GM18502 (cell line): ENCODE results near the gene RMDN3.

ENCODE experiments used
- ATAC-seq: cut with Tn5 transposase; IDR thresholded peaks from one replicate; pipeline ENCODE4 v1.9.1; 2021; ENCODE audit warnings: mild to moderate bottlenecking; ENCODE audit not compliant: unreplicated experiment, poor library complexity

The RMDN3 gene, protein sequence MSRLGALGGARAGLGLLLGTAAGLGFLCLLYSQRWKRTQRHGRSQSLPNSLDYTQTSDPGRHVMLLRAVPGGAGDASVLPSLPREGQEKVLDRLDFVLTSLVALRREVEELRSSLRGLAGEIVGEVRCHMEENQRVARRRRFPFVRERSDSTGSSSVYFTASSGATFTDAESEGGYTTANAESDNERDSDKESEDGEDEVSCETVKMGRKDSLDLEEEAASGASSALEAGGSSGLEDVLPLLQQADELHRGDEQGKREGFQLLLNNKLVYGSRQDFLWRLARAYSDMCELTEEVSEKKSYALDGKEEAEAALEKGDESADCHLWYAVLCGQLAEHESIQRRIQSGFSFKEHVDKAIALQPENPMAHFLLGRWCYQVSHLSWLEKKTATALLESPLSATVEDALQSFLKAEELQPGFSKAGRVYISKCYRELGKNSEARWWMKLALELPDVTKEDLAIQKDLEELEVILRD

DNA sequence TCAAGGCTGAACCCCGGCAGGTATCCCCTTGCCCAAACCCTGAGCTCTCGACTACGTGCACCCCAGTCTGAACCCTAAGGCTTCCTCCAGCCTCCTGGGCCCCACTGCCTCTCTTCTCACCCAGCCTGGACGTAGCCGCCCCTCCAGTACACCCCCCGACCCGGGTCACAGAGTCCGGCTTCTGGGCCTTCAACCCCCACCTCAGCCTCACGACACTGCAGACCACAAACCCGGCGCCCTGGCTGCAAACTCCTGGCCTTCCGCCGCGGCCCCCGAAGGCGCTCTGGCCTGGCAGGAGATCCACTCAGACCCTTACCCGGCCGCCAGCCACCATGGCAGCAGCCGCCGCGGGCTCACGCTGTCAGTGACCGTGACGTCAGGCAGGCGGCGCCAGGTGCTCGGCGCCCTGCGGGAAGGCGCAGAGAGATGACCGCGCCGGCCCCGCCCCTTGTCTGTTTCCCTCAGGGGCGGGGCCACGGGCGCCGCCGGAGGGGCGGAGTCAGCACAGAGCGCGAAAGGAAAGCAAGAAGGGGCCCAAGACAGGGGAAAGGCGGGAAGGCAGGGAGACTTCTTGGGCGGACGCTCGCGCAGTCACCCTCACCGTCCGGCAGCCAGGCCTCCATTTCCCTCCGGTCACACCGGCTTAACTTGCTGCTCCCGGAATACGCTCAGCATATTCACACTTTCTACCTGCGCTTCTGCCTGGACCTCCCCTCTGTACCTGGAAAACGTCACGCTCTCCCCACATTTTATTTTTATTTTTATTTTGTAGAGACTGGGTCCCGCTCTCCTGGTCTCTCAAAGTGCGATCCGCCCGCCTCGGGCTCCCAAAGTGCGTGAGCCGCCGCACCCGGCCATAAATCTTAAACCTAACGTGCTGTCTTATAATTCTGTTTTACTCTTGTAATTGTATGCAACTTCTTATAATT lies at the start of gene RMDN3:
RMDN3 (minus strand) TSS at position 372 of the 929 bp plus-strand sequence. CDS start 471 bp downstream, outside the sequence.
- peak; percentile 86 for ATAC-seq

DNA sequence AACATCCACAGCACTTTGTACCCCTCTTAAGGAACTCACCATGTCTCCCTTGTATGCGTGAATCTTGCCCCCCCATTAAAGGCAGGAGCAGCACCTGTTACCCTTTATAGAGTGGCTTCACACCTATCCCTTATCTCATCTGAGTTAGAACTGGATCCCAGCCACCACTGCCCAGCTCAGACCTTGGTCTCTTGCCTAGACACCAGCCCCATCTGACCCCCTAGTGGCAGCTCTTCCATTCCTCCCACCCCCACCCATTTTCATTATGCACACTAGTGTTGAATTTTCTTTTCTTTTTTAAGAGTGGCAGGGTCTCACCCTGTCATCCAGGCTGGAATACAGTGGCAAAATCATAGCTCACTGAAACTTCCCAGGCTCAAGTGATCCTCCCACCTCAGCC lies 48.6 kb upstream of the RMDN3 start:
- ATAC-seq: no peak

DNA sequence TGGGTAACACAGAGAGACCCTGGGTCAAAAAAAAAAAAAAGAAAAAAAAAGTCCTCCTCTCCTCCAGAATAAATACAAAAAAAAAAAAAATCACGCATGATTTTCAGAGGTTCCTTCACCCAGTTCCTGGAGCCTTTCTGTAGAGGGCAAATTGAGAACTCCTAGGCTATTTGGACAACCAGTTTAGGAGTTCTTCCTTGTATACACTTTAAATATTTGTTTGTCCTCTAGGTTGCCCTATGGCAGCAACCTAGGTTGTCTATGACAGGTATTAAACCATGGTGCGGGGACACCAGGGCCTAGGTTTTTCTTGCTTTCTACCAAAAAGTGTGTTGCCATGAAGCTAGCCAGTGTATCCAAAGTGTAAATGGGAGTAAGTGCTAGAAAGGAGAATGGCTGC lies 48.0 kb upstream of the RMDN3 start:
- ATAC-seq: no peak

DNA sequence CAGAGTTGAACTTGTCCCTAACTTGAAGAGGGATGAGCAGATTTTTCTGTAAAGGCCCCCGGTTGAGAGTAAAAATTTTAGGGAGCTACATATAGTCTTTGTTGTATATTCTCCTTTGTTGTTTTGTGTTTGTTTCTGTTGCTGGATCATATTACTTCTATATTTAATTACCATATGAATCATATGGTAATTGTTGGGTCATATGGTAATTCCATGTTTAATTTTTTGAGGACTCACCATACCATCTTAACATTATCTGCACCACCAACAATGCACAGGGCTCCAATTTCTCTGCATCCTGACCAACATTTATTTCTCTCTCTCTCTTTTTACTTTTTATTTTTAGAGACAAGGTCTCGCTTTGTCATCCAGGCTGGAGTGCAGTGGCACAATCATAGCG lies 44.5 kb upstream of the RMDN3 start:
- ATAC-seq: no peak

DNA sequence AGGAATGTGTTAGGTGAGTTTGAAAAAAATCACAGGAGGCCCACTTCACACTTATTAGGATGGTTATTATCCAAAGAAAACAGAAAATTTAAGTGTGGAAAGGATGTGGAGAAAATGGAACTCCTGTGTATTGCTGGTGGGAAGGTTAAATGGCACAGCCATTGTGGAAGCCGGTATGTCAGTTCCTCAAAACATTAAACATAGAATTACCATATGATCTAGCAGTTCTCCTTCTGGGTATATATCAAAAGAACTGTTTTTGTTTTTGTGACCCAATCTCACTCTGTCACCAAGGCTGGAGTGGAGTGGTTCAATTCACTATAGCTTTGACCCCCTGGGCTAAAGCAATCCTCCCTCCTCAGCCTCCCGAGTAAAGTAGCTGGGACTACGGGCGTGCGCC lies 41.5 kb upstream of the RMDN3 start:
- ATAC-seq: no peak

DNA sequence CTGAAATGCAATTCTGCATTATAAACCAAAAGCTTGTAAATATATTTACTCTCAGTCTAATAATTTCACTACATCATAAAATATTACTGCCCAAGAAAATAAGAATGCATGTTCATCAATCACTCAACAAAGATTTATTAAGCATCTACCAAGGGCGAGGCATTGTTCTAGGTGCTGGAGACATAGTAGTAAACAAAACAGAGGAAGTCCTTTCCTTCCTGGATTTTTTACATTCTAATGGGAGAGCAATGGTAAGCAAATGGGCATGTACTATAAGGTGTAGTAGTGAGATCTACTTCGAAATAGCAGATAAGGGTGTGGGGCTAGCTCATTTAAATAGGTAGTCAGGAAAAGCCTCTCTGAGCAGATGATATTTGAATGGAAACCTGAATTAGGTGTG lies 41.0 kb upstream of the RMDN3 start:
- no peak for ATAC-seq

DNA sequence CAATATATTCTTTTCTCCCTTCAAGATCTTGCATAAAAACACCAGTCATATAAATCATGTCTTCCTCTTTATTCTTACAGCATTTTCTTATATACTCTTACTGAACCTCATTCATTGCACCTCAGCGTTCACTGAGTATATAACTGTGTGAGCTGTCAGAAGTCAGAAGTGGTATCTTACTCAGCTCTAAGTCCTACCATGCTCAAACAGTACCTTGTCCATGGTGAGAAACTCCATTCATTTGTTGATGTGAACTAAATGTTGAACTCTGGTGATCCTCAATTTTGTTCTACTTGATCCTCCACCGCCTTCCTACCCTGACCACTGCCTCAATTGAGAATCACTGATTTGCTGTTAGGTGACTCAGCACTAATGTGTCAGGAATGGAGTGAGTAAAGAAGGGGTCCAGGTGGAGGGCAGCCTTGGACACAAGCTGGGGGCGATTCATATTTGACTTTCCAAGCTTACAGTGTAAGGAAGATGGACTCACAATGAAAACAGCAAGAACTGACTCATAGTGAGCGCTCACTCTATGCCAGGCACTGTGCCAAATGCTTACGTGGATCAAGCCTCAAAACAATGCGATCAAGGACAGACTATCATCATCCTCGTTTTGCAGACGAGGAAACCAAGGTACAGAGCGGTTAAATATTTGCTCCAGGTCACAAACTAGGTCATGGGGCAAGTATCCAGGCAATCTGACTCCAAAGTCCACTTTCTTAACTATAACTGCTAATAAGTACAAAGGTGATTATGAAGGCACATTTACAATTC lies 38.3 kb upstream of the RMDN3 start:
- no peak for ATAC-seq

DNA sequence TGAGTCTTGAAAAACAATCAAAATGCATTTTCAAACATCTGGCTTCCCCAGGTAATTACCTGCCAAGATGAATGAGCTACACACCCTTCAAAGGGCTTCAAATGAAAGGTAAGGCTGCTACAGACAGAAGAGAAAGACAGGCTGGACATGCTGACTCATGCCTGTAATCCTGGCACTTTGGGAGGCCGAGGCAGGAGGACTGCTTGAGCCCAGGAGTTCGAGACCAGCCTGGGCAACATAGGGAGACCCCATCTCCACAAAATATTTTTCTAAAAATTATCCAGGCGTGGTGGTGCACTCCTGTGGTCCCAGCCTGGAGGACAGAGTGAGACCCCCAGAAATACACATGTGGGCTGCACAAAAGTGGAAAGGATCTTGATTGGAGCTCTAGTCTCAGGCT lies 37.3 kb upstream of the RMDN3 start:
- no peak for ATAC-seq

DNA sequence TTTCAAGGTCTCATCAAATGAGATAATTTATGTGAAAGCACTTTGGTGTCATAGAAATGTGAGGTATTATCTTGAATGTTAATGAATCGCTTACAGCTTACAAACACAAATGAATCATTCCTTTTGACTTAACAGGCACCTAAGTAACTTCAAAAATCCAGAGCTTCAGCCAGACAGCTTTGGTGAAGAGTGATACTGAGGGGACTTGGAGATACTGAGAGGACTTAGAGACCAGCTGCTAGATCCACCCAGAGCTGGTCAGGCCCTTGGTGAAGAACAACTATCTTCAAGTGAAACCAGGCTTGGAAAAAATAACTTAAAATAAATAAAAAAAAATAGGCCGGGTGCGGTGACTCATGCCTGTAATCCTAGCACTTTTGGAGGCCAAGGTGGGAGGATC lies 35.7 kb upstream of the RMDN3 start:
- no peak for ATAC-seq

DNA sequence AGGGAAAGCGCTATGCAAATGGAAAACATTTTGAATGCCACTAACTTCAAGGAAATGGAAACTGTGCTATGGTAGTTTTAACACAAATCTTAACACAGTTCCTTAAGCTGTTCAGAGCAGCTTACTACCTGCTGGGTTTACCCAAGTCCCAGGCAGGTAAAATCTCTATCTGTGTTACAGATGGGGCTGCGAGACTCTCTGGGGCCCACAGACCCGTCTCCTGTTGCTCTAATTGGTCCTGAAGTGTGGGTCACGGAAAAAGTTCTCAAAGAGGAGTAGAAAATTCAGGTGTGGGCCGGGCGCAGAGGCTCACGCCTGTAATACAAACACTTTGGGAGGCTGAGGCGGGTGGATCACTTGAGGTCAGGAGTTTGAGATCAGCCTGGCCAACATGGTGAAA lies 34.9 kb upstream of the RMDN3 start:
- no peak for ATAC-seq

DNA sequence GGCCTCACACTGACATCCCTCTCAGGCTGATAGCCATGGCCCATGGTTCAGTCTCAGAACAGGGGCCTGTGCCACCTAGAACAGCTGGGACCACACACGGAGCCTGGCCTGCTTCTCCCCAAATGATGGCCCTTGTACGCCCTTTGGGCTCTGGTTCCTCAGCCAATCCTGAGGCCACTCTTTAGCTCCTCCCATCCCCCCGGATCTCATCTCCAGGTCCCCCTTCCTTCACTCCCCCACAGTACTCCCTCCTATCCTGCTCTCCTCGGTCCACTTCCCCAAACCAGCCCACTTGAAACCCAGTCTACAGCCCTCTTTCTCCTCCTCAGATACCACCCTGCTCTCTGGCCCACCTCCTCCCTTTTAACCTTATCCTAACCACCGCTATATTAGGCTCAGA lies 34.1 kb upstream of the RMDN3 start:
- ATAC-seq: no peak

DNA sequence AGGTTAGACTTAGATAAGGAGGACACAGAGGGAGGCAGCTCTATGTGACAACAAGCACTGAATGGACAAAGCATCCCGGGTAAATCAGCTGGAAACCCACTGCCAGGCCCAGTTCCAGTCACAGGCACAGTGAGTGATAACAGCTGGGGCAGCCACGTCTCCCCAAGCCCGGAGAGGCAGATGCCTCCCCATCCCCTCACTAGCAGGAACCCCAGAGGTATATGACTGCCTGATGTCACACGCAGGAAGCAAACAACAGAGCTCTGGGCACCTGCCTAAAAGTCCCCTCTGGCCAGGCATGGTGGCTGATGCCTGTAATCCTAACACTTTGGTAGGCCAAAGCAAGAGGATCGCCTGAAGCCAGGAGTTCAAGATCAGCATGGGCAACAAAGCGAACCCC lies 32.9 kb upstream of the RMDN3 start:
- ATAC-seq: no peak

DNA sequence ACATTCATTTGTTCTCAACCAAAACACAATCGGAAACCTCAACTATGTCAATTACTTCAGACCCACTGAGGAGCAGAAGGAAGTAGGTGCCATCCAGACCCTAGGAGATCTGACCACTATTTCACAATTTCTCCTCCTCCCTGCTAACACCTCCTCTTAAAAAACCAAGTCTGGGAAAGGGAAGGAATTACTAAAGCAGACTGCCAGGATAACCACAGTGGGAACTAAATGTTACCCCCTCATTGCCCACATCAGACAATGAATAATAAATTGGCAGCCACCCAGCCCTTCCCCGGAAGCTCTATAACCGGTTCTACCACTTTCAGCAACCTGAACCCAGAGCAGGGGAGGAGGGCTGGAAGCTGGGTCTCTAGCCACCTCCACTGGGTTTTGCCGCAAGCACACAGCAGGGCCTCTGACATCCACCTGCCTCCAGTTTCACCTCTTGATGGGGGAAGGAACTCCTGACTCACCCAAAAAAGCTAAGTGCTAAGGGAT lies 32.3 kb upstream of the RMDN3 start:
- ATAC-seq: no peak

DNA sequence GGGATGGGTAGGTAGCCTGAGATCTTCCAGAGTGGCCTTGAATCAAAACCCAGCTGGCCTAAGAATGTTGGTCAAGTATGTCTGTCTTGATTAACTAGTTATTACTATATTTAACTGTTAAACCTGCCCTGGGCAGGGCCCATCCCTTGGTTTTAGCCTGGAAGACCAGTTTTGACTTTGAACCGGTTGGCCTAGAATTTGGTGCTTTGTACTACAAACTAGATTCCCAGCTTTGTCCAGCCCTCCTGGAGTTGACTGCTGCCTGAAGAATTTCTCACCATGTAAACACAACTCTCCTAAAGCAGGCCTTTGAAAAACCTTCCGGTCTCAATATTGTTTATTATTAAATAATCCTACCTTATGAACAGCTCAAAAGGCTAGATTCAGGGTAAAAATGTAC lies 30.8 kb upstream of the RMDN3 start:
- ATAC-seq: no peak

DNA sequence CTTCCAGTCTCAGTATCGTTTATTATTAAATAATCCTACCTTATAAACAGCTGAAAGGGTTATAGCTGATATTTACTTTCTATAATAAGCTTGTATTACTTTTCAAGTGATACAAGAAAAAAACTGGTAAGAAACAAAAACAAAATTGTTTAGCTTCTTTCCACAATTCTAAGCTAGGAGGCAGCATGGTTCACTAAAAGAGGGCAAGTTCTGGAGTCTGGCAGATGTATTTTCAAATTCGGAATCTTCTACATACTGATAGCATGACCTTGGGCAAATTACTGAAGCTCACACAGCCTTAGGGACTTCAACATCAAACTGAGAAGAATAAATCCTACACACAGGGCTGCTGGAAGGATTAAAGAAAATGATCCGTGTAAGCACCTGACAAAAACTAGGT lies 30.1 kb upstream of the RMDN3 start:
- ATAC-seq: no peak

DNA sequence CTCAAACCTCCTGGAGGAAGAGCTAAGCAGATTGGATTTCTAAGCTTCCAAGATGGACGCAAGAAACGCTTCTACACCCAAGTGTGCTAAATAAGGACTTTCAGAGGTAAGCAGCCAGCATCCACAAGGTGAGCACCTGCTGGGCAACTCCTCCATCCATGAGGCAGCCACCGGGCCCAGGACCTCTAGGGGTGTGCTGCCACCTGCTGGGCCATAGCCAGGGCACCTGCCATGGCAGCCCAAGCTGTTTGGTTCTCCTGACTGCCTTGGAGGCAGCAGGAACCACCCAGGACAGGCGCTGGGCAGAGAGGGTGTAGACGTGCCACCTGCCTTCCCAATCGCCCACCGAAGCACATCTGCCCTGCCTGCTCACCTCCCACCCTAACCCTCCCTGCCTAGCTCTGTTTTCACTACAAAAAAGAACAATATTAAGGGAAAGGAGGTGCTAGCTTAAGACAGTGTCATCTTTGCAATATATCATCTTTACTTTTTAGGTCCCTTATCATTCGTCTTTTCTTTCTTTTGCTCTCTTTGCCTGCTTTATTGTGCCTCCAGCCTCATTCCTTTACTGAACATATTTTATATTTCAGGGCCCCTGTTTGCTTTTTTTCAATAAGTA lies 27.7 kb upstream of the RMDN3 start:
- ATAC-seq: peak; percentile 62

DNA sequence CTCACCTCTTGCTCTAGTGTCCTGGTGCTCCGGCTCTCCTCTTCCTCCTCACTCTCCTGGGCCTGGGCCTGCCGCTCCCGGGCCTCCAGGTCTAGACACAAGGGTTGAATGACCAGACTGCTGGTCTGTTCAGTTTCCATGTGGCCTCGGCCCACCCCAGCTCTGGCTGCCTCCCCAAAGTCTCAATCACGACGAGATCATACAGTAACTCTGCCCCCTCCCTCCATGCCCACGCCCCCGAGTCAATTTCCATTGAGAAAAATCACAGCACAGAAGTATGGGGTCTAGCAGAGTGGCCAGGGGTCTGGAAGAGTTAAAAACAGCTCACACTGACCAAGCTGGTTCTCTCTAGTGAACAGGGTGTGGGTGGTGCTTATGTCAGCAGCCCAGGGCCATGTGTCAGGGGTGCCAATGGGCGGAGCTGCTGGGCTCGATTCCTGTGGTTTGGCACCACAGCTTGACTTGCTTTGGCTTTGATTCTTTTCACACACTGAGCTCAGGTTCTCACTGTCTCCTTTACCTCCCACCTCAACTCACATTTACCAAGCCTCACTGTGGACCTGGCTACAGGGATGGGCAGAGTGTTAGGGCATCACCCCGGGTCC lies 21.6 kb upstream of the RMDN3 start:
- ATAC-seq: no peak

DNA sequence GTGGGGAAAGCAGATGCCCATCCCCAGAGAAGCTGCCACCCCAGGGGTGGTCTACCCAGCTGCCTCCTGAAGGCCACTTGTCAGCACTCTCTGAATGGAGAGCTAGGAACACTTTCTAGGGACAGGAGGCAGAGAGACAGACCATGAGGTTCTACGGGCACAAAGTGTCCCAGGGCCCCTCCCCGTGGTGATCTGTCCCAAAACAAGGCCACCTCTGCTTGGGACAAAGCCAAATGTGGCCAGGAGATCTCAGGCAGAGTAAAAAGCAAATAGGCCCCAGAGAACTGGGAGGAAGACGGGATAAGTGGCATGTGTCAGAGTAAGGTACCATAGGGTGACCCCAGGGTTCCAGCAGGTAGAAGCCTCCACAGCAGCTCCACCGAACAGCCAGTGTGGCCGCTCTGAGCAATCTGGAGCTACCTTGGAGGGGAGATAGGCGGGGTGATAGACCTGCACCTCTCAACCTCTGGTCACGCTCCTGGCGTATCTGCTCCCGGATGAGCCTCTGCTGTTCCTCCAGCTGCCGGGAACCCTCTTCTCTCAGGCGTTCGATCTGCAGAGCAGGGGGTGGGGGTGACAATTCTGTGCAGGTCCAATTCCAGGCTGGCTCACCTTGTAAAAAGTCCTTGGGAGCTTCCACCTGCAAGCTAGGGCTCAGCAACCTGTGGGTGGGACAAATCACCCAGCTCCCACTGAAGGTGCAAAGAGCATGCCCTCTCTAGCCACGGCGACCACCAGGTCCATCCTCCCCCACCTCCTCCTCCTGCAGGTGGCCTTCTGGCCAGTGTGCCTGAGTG lies 20.9 kb upstream of the RMDN3 start:
- ATAC-seq: no peak

DNA sequence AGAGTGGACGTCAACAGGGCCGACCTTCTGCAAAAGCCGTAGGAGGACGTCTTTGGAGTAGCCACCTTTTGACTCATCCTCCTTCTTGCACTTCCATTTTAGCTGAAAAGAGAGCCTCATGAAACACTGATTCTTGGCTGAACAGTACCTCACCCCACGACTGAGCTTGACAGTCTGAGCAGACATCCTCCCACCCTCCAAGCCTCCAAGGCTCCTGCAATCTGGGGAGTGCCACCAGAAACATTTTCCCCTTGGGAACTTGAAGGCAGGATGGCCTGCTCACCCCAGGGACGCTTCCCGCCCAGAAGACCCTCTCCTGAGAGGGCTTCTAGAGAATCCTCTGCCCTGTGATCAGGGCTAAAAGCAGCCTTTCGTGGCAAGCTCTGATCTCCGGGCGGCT lies 20.0 kb upstream of the RMDN3 start:
- no peak for ATAC-seq
